ENCODE results near the gene ITGBL1.
"Not testable (repeated sequence)": the region's sequence is repeated elsewhere in the genome, so short reads cannot be mapped to it uniquely, and the experiment has no call there.

The ITGBL1 gene

GRCh38 chr13:101535192-101535746, 82.8 kb downstream of the ITGBL1 start:
- H3K4me3 ChIP-seq = no peak overlapping the region
- H3K27ac ChIP-seq = peak overlapping the region; percentile 10 to 54
- DNase-seq (ENCODE audit: low spot score) = no peak
- TF ChIP-seq CTCF (IDR thresholded peaks at IDR 0.05) = no peak

GRCh38 chr13:101536079-101536478, 83.6 kb downstream of the ITGBL1 start:
- no peak overlapping the region for H3K4me3 ChIP-seq
- TF ChIP-seq CTCF (IDR thresholded peaks at IDR 0.05) = no peak
- no peak for DNase-seq (ENCODE audit: low spot score)
- no peak overlapping the region for H3K27ac ChIP-seq

DNA sequence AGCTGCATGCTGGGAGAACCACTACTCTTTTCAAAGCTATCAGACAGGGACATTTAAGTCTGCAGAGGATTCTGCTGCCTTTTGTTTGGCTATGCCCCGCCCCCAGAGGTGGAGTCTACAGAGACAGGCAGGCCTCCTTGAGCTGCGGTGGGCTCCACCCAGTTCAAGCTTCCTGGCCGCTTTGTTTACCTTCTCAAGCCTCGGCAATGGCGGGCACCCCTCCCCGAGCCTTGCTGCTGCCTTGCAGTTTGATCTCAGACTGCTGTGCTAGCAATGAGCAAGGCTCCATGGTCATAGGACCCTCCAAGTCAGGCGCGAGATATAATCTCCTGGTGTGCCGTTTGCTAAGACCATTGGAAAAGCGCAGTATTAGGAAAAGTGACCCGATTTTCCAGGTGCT, 92.1 kb downstream of the ITGBL1 start:
- not testable (repeated sequence) for H3K4me3 ChIP-seq; H3K27ac ChIP-seq; DNase-seq (ENCODE audit: low spot score)

DNA sequence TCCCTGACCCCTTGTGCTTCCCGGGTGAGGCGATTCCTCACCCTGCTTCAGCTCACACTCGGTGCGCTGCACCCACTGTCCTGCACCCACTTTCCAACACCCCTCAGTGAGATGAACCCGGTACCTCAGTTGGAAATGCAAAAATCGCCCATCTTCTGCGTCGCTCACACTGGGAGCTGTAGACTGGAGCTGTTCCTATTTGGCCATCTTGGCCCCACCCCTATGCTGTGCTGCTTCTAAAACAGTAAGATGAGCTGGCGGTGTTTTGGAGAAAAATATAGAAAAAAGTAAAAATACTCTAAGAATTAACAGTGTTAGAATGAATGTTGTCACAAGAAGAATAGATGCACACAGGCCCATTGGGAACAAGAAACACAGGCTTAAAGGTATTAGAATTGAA, 92.5 kb downstream of the ITGBL1 start:
- Histone ChIP-seq H3K27ac (no peak overlapping the region), H3K4me3 (no peak overlapping the region)
- TF ChIP-seq CTCF (IDR thresholded peaks at IDR 0.05) = no peak
- DNase-seq (ENCODE audit: low spot score) = no peak

DNA sequence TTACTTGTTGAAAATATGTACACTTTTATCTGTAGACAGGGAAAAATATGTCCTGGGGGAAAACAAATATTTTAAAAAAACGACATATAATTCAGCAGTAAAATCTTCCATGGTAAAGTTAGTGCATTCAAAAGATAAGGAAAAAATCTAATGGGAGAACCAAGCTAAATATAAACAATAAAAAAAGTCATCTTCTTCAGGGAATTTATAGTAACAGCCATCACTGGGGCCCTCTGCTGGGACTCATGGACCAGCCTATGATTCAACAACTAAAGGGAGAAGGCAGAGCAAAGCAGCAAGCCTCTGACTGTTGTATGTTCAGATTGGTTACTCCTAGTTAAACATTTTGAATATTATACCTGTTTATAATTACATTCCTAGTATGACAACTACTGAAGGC, 93.0 kb downstream of the ITGBL1 start:
- no peak for DNase-seq (ENCODE audit: low spot score)
- Histone ChIP-seq H3K27ac (no peak overlapping the region), H3K4me3 (no peak overlapping the region)
- no peak for TF ChIP-seq CTCF (IDR thresholded peaks at IDR 0.05)

GRCh38 chr13:101552286-101552685, 99.8 kb downstream of the ITGBL1 start:
- peak overlapping the region in 1 of 2 donors; percentile 30 for H3K27ac ChIP-seq
- no peak for DNase-seq (ENCODE audit: low spot score)
- no peak for TF ChIP-seq CTCF (IDR thresholded peaks at IDR 0.05)
- H3K4me3 ChIP-seq = no peak overlapping the region

DNA sequence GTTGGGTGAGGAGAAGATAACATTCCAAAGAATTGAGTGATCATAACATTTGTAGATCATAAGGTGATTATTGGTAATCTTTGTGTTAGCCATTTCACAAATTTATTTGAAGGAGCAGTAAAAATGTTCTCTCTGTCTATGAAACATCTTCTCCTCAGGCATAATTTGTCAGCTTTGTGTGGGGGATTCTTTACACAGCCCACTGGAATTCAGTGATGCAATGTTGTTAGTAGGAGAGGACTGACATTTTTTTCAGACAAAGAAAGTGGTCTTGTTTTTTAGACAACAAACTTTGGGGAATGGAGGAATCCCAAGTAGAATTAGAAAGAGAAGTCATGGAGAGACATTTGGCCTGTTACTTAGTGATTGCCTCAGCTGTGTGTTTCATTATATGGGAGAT, 100.3 kb downstream of the ITGBL1 start:
- DNase-seq (ENCODE audit: low spot score) = no peak
- Histone ChIP-seq H3K27ac (peak overlapping the region in 1 of 2 donors; percentile 30), H3K4me3 (no peak overlapping the region)
- TF ChIP-seq CTCF (IDR thresholded peaks at IDR 0.05) = no peak
